ENCODE measurements around the gene PHAF1.

The PHAF1 gene

DNA sequence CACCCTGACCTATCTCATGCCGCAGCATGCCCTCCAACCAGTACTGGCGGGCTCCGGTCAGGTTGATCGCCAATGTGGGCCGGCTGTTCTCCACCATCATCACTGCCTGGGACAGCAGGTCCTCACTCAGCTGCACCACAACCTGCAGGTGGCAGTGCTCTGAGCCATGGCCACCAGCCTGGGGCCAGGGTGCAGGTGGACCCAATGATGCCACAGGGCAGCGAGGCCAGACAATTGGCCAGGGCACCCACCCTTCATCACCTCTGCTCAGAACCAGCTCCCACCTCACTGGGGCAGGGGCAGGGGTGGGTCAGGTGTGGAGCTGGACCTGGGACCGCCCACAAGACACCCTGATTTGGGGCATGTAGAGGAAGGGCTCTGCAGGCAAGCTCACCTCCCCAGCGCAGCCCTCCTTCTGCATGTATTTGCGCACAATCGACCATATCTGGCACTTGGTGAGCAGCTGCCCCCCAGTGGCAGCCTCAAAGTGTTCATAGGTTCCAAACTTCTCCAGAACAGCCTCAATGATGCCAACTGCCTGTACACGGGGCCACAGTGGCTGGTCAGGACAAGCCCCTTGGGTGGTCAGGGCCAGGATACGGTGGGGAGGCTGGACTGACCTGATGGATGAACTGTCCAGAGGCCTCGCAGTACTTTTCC is 69.8 kb downstream of the PHAF1 start:
- DNase-seq, result no peak
- Histone ChIP-seq H3K36me3 (ENCODE audit: control insufficient read depth, insufficient read depth, low read length) (no peaks in the 10 kb centered on the region), H3K27ac (ENCODE audit: insufficient read depth, low read length, poor library complexity, severe bottlenecking) (no peak overlapping the region), H3K9me3 (ENCODE audit: control insufficient read depth, low read length) (no peaks in the 10 kb centered on the region), H3K27me3 (replicated peaks; ENCODE audit: control insufficient read depth, insufficient read depth, low read length, poor library complexity, severe bottlenecking) (no peaks in the 10 kb centered on the region), H3K4me1 (ENCODE audit: control insufficient read depth, insufficient read depth, low read length, poor library complexity, severe bottlenecking) (peaks cover 15% of the 10 kb centered on the region), H3K4me3 (ENCODE audit: insufficient read depth, low read depth, low read length, poor library complexity, severe bottlenecking) (no peak overlapping the region)

GRCh38 chr16:67180166-67180565 is 70.4 kb downstream of the PHAF1 start:
- no peaks in the 10 kb centered on the region for H3K9me3 ChIP-seq (ENCODE audit: control insufficient read depth, low read length)
- H3K4me1 ChIP-seq (ENCODE audit: control insufficient read depth, insufficient read depth, low read length, poor library complexity, severe bottlenecking), result peaks cover 18% of the 10 kb centered on the region
- H3K27me3 ChIP-seq (replicated peaks; ENCODE audit: control insufficient read depth, insufficient read depth, low read length, poor library complexity, severe bottlenecking), result no peaks in the 10 kb centered on the region
- H3K27ac ChIP-seq (ENCODE audit: insufficient read depth, low read length, poor library complexity, severe bottlenecking), result no peak overlapping the region
- no peak for DNase-seq
- H3K36me3 ChIP-seq (ENCODE audit: control insufficient read depth, insufficient read depth, low read length), result no peaks in the 10 kb centered on the region
- no peak overlapping the region for H3K4me3 ChIP-seq (ENCODE audit: insufficient read depth, low read depth, low read length, poor library complexity, severe bottlenecking)

DNA sequence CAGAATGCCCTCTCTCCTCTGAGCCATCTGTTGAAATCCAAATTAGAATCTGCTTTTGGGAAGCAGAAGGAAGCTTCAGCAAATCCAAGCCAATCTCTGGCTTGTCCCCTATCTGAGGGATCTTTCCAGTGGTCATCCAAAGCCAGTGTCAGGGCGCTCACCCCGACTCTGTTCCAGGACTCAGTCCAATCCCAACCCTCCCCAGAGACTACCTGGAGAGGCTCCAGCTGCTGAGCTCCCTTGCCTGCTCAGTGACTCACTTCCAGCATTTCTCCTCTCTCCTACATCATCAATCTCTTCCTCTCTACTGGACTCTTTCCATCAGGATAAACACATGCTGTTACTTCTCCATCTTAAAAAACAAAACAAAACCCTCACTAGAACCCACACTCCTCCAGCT is 71.6 kb downstream of the PHAF1 start:
- Histone ChIP-seq H3K27me3 (replicated peaks; ENCODE audit: control insufficient read depth, insufficient read depth, low read length, poor library complexity, severe bottlenecking) (no peaks in the 10 kb centered on the region), H3K4me3 (ENCODE audit: insufficient read depth, low read depth, low read length, poor library complexity, severe bottlenecking) (no peak overlapping the region), H3K27ac (ENCODE audit: insufficient read depth, low read length, poor library complexity, severe bottlenecking) (no peak overlapping the region), H3K36me3 (ENCODE audit: control insufficient read depth, insufficient read depth, low read length) (no peaks in the 10 kb centered on the region), H3K9me3 (ENCODE audit: control insufficient read depth, low read length) (no peaks in the 10 kb centered on the region), H3K4me1 (ENCODE audit: control insufficient read depth, insufficient read depth, low read length, poor library complexity, severe bottlenecking) (peaks cover 22% of the 10 kb centered on the region)
- DNase-seq, result no peak

DNA sequence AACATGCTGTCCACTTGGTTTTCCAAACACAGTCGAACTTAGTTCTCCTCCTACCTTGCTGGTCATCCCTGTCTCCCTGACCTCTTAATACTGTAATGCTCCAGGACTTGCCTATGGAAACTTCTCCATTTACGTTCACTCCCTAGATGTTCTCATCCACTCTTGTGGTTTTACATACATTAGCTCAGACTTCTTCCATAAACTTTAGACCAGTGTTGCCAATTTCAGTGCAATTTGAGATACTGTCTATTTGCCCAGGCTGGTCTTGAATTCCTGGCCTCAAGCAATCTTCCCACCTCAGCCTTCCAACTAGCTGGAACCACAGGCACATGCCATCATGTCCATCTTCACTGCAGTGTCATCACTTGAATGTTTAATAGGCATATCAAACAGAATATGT is 72.5 kb downstream of the PHAF1 start:
- Histone ChIP-seq H3K9me3 (ENCODE audit: control insufficient read depth, low read length) (no peaks in the 10 kb centered on the region), H3K4me1 (ENCODE audit: control insufficient read depth, insufficient read depth, low read length, poor library complexity, severe bottlenecking) (peaks cover 22% of the 10 kb centered on the region), H3K27me3 (replicated peaks; ENCODE audit: control insufficient read depth, insufficient read depth, low read length, poor library complexity, severe bottlenecking) (no peaks in the 10 kb centered on the region), H3K4me3 (ENCODE audit: insufficient read depth, low read depth, low read length, poor library complexity, severe bottlenecking) (no peak overlapping the region), H3K36me3 (ENCODE audit: control insufficient read depth, insufficient read depth, low read length) (no peaks in the 10 kb centered on the region), H3K27ac (ENCODE audit: insufficient read depth, low read length, poor library complexity, severe bottlenecking) (no peak overlapping the region)
- no peak for DNase-seq

- DNase-seq, result no peak
- peak overlapping the region; percentile 95 for H3K4me3 ChIP-seq (ENCODE audit: insufficient read depth, low read depth, low read length, poor library complexity, severe bottlenecking)
- H3K36me3 ChIP-seq (ENCODE audit: control insufficient read depth, insufficient read depth, low read length), result no peaks in the 10 kb centered on the region
- H3K27me3 ChIP-seq (replicated peaks; ENCODE audit: control insufficient read depth, insufficient read depth, low read length, poor library complexity, severe bottlenecking), result no peaks in the 10 kb centered on the region
- no peaks in the 10 kb centered on the region for H3K9me3 ChIP-seq (ENCODE audit: control insufficient read depth, low read length)
- H3K4me1 ChIP-seq (ENCODE audit: control insufficient read depth, insufficient read depth, low read length, poor library complexity, severe bottlenecking), result peaks cover 17% of the 10 kb centered on the region
- H3K27ac ChIP-seq (ENCODE audit: insufficient read depth, low read length, poor library complexity, severe bottlenecking), result peak overlapping the region; percentile 95
These were observed 73.5 kb downstream of the PHAF1 start for GRCh38 chr16:67183284-67183626.

DNA sequence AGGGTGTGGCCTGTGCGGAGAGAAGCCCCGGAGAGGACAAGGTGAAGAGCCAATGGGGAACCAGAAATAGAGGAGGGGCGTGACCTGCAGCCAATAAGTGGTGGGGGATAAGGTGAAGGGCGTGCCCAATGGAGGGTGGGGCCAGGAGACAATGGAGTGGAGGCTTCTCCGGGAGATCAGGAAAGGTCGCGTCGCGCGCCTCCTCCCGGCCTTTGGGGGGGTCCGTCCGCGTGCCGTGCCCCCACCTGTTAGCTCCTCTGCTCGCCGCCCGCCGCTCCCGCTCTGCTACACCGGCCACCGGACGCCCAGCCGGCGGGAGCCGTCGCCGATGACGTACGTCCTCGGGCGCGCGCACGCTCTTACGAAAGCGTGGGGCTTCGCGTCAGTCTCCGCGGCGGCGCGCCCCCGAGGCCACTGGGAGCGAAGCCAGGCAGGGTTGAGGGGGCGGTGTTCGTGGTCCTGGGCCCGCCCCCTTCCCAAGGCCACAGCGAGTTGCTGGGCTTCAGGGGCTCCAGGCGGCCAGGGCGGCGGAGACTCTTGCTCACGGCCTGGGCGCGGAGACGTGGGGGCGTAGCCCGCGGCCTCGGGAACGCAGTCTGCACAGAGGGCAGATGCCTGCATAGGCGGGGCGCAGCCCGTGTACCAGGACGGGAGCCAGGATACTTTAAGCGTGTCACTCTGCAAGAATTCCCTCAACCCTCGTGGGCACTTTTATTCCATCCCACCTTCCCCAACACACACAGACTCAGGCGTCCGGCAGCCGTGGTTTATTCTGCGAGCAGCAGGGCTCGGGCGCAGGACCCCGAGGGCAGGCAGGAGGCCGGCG is 74.1 kb downstream of the PHAF1 start, which contains the start of gene MATCAP1:
TSS of gene MATCAP1 (minus strand) at position 337 of the 826 bp plus-strand sequence. CDS start 3,353 bp downstream, outside the sequence.
- Histone ChIP-seq H3K27me3 (replicated peaks; ENCODE audit: control insufficient read depth, insufficient read depth, low read length, poor library complexity, severe bottlenecking) (no peaks in the 10 kb centered on the region), H3K4me1 (ENCODE audit: control insufficient read depth, insufficient read depth, low read length, poor library complexity, severe bottlenecking) (peaks cover 16% of the 10 kb centered on the region), H3K27ac (ENCODE audit: insufficient read depth, low read length, poor library complexity, severe bottlenecking) (peak within 1 kb of the TSS; percentile 95), H3K36me3 (ENCODE audit: control insufficient read depth, insufficient read depth, low read length) (no peaks in the 10 kb centered on the region), H3K9me3 (ENCODE audit: control insufficient read depth, low read length) (no peaks in the 10 kb centered on the region), H3K4me3 (ENCODE audit: insufficient read depth, low read depth, low read length, poor library complexity, severe bottlenecking) (peak within 1 kb of the TSS; percentile 95)
- peak; percentile 87 to 91 (median 91) for DNase-seq

DNA sequence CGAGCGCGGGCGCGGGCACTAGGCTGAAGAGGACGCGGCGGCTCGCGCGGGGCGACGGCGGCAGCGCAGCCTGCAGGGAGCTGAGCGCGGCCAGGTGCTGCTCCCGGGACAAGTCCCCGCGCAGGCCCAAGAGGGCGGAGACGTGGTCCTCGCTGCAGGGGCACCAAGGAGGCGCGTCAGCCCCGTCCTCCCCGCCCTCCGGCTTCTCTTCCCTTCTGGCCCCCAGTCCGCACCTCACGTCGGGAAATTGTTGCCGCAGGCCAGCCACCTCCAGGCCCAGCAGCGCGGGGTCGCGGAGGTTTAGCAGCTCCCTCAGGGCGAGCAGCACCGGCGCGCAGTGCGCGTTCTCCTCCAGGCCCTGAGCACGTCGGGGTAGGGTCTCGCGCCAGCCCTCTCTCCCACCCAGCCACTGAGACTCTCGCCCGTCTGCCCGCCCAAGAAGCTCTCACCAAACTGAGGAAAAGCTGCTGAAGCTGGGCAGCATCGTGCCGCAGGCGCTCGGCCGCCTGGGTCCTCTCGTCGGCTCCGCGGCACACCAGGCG is 74.8 kb downstream of the PHAF1 start:
- Histone ChIP-seq H3K27ac (ENCODE audit: insufficient read depth, low read length, poor library complexity, severe bottlenecking) (peak overlapping the region; percentile 95), H3K27me3 (replicated peaks; ENCODE audit: control insufficient read depth, insufficient read depth, low read length, poor library complexity, severe bottlenecking) (no peaks in the 10 kb centered on the region), H3K36me3 (ENCODE audit: control insufficient read depth, insufficient read depth, low read length) (no peaks in the 10 kb centered on the region), H3K4me1 (ENCODE audit: control insufficient read depth, insufficient read depth, low read length, poor library complexity, severe bottlenecking) (peaks cover 16% of the 10 kb centered on the region), H3K9me3 (ENCODE audit: control insufficient read depth, low read length) (no peaks in the 10 kb centered on the region), H3K4me3 (ENCODE audit: insufficient read depth, low read depth, low read length, poor library complexity, severe bottlenecking) (peak overlapping the region; percentile 95)
- DNase-seq, result no peak

DNA sequence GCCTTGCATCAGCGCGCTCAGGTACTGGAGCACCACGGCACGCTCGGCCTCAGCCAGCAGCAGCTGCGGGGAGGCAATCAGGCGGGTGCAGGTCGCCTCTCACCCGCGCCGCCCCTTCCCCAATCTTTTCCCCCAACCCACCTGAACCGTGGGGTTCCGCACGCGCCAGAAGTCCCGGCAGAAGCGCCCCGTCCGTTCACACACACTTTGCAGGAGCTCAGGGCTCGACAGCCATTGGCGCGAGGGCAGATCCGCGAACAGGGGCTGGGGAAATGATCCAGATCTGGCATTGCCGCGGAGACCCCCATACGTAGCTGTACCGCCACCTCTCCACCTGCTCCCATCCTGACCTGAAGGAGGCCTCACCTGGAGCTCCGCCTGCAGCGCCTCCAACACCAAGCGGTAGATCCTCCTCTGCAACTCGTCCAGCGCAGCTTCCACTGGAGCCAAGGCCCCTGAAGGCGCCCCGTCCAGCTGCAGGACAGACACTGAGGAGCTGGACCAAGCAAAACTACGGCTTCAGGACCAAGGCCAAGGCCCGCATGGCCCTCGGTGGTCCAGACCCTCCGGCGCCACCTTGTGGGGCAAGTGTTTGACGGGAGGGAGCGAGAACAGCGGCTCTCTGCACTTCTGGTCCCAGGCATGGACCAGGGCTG is 75.4 kb downstream of the PHAF1 start:
- DNase-seq, result peak; percentile 61 to 76 (median 69)
- Histone ChIP-seq H3K4me1 (ENCODE audit: control insufficient read depth, insufficient read depth, low read length, poor library complexity, severe bottlenecking) (peaks cover 16% of the 10 kb centered on the region), H3K4me3 (ENCODE audit: insufficient read depth, low read depth, low read length, poor library complexity, severe bottlenecking) (peak overlapping the region; percentile 95), H3K36me3 (ENCODE audit: control insufficient read depth, insufficient read depth, low read length) (no peaks in the 10 kb centered on the region), H3K27ac (ENCODE audit: insufficient read depth, low read length, poor library complexity, severe bottlenecking) (no peak overlapping the region), H3K27me3 (replicated peaks; ENCODE audit: control insufficient read depth, insufficient read depth, low read length, poor library complexity, severe bottlenecking) (no peaks in the 10 kb centered on the region), H3K9me3 (ENCODE audit: control insufficient read depth, low read length) (no peaks in the 10 kb centered on the region)

- Histone ChIP-seq H3K4me1 (ENCODE audit: control insufficient read depth, insufficient read depth, low read length, poor library complexity, severe bottlenecking) (peaks cover 16% of the 10 kb centered on the region), H3K27me3 (replicated peaks; ENCODE audit: control insufficient read depth, insufficient read depth, low read length, poor library complexity, severe bottlenecking) (no peaks in the 10 kb centered on the region), H3K27ac (ENCODE audit: insufficient read depth, low read length, poor library complexity, severe bottlenecking) (no peak overlapping the region), H3K9me3 (ENCODE audit: control insufficient read depth, low read length) (no peaks in the 10 kb centered on the region), H3K4me3 (ENCODE audit: insufficient read depth, low read depth, low read length, poor library complexity, severe bottlenecking) (peak overlapping the region; percentile 95), H3K36me3 (ENCODE audit: control insufficient read depth, insufficient read depth, low read length) (no peaks in the 10 kb centered on the region)
- DNase-seq, result no peak
These were observed 76.0 kb downstream of the PHAF1 start for GRCh38 chr16:67185651-67186134.
